Liver (tissue), 3 donors: ENCODE measurements around the gene PIP4K2C.
"Not testable (repeated sequence)": the region's sequence is repeated elsewhere in the genome, so short reads cannot be mapped to it uniquely, and the experiment has no call there.

Experiments used
- CTCF ChIP-seq: fragments of 150-350 bp; IDR thresholded peaks from 2 replicates; pipeline ENCODE4 v1.5.1; 2017; ENCODE audit warnings: improper control_type of control experiment, low read depth, low read length; ENCODE audit not compliant: missing input control
- EGR1 ChIP-seq, 2 donors: IDR thresholded peaks; 2 replicates each; pipeline ENCODE4 v1.6.1; 2016 to 2018; ENCODE audit warnings: antibody characterized with exemption in 2 of 2, low read depth in 2 of 2
- FOXA1 ChIP-seq: IDR thresholded peaks from 2 replicates; pipeline ENCODE4 v1.6.1; 2016; ENCODE audit warnings: antibody characterized with exemption
- GABPA ChIP-seq, 2 donors: IDR thresholded peaks in 1 of 2; conservative IDR thresholded peaks in 1 of 2; 2 replicates each; pipeline ENCODE4 v1.6.1; 2016; ENCODE audit warnings: antibody characterized with exemption in 2 of 2, mild to moderate bottlenecking in 1 of 2, moderate library complexity in 1 of 2
- HNF4G ChIP-seq: IDR thresholded peaks from 2 replicates; pipeline ENCODE4 v1.6.1; 2016; ENCODE audit warnings: antibody characterized with exemption
- JUND ChIP-seq, 2 donors: IDR thresholded peaks; 2 replicates each; pipeline ENCODE4 v1.6.1; 2016; ENCODE audit warnings: antibody characterized with exemption in 2 of 2
- MAX ChIP-seq: IDR thresholded peaks from 2 replicates; pipeline ENCODE4 v1.6.1; 2016; ENCODE audit warnings: antibody characterized with exemption
- NR2F2 ChIP-seq: IDR thresholded peaks from 2 replicates; pipeline ENCODE4 v1.6.1; 2016; ENCODE audit warnings: antibody characterized with exemption
- RAD21 ChIP-seq, 2 donors: IDR thresholded peaks; 2 replicates each; pipeline ENCODE4 v1.6.1; 2016; ENCODE audit warnings: antibody characterized with exemption in 2 of 2, mild to moderate bottlenecking in 2 of 2
- REST ChIP-seq: IDR thresholded peaks from 2 replicates; pipeline ENCODE4 v1.6.1; 2016; ENCODE audit warnings: antibody characterized with exemption, mild to moderate bottlenecking
- RXRA ChIP-seq, 2 donors: IDR thresholded peaks; 2 replicates each; pipeline ENCODE4 v1.6.1; 2017 to 2018; ENCODE audit warnings: antibody characterized with exemption in 2 of 2, mild to moderate bottlenecking in 1 of 2
- TAF1 ChIP-seq: conservative IDR thresholded peaks from 2 replicates; pipeline ENCODE4 v1.6.1; 2016; ENCODE audit warnings: antibody characterized with exemption, mild to moderate bottlenecking
- YY1 ChIP-seq: IDR thresholded peaks from 2 replicates; pipeline ENCODE4 v1.6.1; 2016; ENCODE audit warnings: antibody characterized with exemption, mild to moderate bottlenecking
- TF ChIP-seq, protein P1 (sequence below): IDR thresholded peaks from 2 replicates; pipeline ENCODE4 v1.6.1; 2016; ENCODE audit warnings: antibody characterized with exemption
- donor health status: healthy.
- donor health status: healthy.

DNA sequence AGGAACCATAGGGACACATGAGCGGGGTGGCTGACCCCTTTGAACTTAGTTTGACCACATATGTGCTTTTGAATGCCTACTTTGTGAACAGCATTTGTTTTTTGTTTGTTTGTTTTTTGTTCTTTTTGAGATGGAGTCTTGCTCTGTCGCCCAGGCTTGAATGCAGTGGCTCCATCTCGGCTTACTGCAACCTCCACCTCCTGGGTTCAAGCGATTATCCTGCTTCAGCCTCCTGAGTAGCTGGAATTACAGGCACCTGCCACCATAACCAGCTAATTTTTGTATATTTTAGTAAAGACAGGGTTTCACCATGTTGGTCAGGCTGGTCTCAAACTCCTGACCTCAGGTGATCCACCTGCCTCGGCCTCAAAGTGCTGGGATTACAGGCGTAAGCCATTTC lies 27.4 kb downstream of the PIP4K2C start:
- not testable (repeated sequence) for TF ChIP-seq CTCF; TAF1; MAX; RAD21 (IDR thresholded peaks at IDR 0.05); REST; YY1; EGR1 (IDR thresholded peaks at IDR 0.05; ENCODE audit: low read depth in 2 of 2); RXRA (IDR thresholded peaks at IDR 0.05); GABPA (IDR thresholded peaks at IDR 0.05 in 1 of 2, conservative IDR thresholded peaks at IDR 0.05 in 1 of 2); JUND (IDR thresholded peaks at IDR 0.05); NR2F2; FOXA1; HNF4G
- TF ChIP-seq, protein P1, sequence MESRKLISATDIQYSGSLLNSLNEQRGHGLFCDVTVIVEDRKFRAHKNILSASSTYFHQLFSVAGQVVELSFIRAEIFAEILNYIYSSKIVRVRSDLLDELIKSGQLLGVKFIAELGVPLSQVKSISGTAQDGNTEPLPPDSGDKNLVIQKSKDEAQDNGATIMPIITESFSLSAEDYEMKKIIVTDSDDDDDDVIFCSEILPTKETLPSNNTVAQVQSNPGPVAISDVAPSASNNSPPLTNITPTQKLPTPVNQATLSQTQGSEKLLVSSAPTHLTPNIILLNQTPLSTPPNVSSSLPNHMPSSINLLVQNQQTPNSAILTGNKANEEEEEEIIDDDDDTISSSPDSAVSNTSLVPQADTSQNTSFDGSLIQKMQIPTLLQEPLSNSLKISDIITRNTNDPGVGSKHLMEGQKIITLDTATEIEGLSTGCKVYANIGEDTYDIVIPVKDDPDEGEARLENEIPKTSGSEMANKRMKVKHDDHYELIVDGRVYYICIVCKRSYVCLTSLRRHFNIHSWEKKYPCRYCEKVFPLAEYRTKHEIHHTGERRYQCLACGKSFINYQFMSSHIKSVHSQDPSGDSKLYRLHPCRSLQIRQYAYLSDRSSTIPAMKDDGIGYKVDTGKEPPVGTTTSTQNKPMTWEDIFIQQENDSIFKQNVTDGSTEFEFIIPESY, result not testable (repeated sequence)
